Measurements from ENCODE around the gene RHO. TPM values are rescaled to one million over a fixed set of nuclear protein-coding genes. Genes with fewer than 3 reads are reported as not detected.

The RHO gene
- total RNA-seq, 2 experiments from 2014 or later: not detected

DNA sequence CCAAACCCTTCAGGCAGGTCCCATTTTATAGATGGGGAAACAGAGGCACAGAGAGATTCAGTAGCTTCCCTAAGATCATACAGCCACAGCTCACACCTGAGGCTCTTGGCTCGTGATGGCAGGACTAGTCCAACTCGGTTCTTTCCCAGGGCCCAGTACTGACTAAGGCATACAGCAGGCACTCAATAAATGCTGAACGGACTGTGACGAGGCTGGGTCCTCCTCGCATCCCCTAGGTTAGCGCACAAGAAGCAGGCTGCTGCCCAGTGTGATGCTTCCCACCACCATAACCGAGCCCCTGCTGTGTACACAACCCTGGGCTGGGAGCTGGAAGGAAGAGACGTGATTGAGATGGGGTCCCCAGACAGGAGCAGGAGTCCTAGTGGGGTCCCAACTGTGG is 53.2 kb downstream of the RHO start:
- CTCF ChIA-PET: interaction anchor here (2.2 kb wide), 1 partner anchor 91 kb away, joined by 6 read pairs; no protein-coding TSS in a partner anchor
- Mint-ChIP-seq H3K27ac (no peak overlapping the region), H3K27me3 (no peaks in the 10 kb centered on the region), H3K4me3 (no peak overlapping the region), H3K9me3 (ENCODE audit: low read depth) (no peaks in the 10 kb centered on the region), H3K4me1 (peaks cover 19% of the 10 kb centered on the region), H3K36me3 (no peaks in the 10 kb centered on the region)
- DNase-seq: no peak
- no peak for ATAC-seq

DNA sequence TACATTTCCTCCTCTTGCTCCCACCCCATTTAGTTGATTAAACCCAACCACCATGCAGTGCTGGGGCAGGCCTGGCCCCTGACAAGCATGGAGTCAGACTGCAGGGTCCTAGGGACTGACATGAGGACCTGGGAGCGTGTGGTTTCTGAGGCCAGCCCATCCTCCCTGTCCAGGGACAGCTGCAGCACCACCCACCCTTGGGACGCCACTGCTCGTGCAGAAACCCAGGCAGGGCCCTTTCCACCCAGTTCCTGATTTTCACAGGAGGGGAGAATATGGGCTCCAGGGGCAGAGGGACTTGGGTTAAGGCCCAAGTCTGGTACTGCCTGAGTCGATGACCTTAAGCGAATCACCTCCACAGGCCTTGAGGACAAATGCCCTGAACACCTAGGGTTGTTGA is 54.4 kb downstream of the RHO start:
- peaks cover 8% of the 10 kb centered on the region for H3K4me1 Mint-ChIP-seq
- no peak for DNase-seq
- H3K9me3 Mint-ChIP-seq (ENCODE audit: low read depth): no peaks in the 10 kb centered on the region
- CTCF ChIA-PET: interaction anchor here (2.2 kb wide), 1 partner anchor 93 kb away, joined by 6 read pairs; no protein-coding TSS in a partner anchor
- no peak overlapping the region for H3K27ac Mint-ChIP-seq
- ATAC-seq: no peak
- H3K27me3 Mint-ChIP-seq: no peaks in the 10 kb centered on the region
- H3K4me3 Mint-ChIP-seq: no peak overlapping the region
- no peaks in the 10 kb centered on the region for H3K36me3 Mint-ChIP-seq

DNA sequence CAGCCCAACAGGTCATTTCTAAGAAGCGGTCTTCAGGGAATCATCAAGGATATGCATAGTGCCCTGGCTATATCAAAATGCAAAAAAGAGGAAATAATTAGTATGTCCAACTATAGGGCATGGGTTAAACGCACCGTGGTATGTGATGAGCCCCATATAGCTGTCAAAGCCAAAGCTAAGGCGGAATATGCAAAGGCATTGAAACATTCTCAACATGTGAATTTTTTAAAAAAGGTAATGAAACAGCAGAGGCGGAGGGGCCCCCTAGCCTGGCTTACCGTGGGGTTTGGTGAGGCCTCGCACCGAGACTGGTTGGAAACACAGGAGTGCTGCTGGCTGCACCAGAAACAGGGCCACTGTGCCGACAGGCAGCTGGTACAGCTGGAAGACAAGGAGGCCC is 54.9 kb downstream of the RHO start:
- DNase-seq: no peak
- Mint-ChIP-seq H3K4me1 (peaks cover 3% of the 10 kb centered on the region), H3K27me3 (no peaks in the 10 kb centered on the region), H3K27ac (no peak overlapping the region), H3K36me3 (no peaks in the 10 kb centered on the region), H3K9me3 (ENCODE audit: low read depth) (no peaks in the 10 kb centered on the region), H3K4me3 (no peak overlapping the region)
- CTCF ChIA-PET: interaction anchor here (2.2 kb wide), 1 partner anchor 93 kb away, joined by 6 read pairs; no protein-coding TSS in a partner anchor
- ATAC-seq: no peak

DNA sequence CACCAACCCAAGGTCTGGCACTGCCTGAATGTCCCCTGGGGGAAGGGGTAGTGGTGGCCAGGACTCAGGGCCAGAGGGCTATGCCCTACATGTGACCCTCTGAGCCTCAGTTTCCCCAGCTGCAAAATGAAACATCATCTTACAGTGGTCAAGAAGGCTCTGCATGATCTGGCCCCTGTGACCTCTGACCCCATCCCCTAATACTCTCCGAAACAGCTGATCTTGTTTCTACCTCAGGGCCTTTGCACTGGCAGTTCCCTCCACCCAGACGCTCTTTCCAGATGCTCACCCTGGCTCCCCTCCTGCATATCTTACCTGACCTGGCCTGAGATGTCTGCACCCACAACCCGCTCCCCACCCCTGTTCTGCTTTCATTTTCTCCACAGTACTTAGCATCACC is 56.2 kb downstream of the RHO start:
- DNase-seq (no peak), ATAC-seq (no peak)
- no peak overlapping the region for H3K4me3 Mint-ChIP-seq
- no peak overlapping the region for H3K27ac Mint-ChIP-seq
- CTCF ChIA-PET: no interaction called here
- no peaks in the 10 kb centered on the region for H3K36me3 Mint-ChIP-seq
- no peaks in the 10 kb centered on the region for H3K9me3 Mint-ChIP-seq (ENCODE audit: low read depth)
- H3K4me1 Mint-ChIP-seq: no peaks in the 10 kb centered on the region
- H3K27me3 Mint-ChIP-seq: no peaks in the 10 kb centered on the region

Other genes with a start within 250 kb of the RHO start
- gene HMCES, start 249.8 kb upstream of the RHO start, total RNA-seq: 10 to 100 TPM; 43.4 to 52.1 TPM
- 1 to 10 TPM in 1 of 2 experiments, under 1 TPM in 1; 0.56 to 1.4 TPM for gene EFCAB12, start 100.0 kb upstream of the RHO start, total RNA-seq
- gene MBD4, start 88.7 kb upstream of the RHO start, total RNA-seq: 10 to 100 TPM; 51.9 to 52.0 TPM
- gene IFT122, start 88.4 kb upstream of the RHO start, total RNA-seq: 10 to 100 TPM; 15.6 to 34.0 TPM
- not detected for gene H1-8, start 14.5 kb downstream of the RHO start, total RNA-seq
- 1 to 10 TPM; 1.1 to 3.0 TPM for gene PLXND1, start 78.0 kb downstream of the RHO start, total RNA-seq